PC-9 (cell line): ENCODE results near the gene MAML3. TPM values are rescaled to one million over a fixed set of nuclear protein-coding genes. Genes with fewer than 3 reads are reported as not detected.

Experiments used
- BruUV-seq: library from RNA; stranded (reverse); fragments of 400-500 nt; replicated peaks from 2 replicates; lab custom pipeline; 2021; lab: Mats Ljungman, UMichigan
- CTCF ChIA-PET: fragments of 300-600 bp; sonication (Branson Sonifier 250); formaldehyde crosslinking; loops from one replicate; lab custom pipeline; 2022; ENCODE audit warnings: antibody characterized with exemption; lab: Charles Lee
- POLR2A ChIA-PET: fragments of 300-600 bp; sonication (Branson Sonifier 250); formaldehyde crosslinking; loops from one replicate; lab custom pipeline; 2022; ENCODE audit warnings: antibody characterized with exemption; ENCODE audit not compliant: unreplicated experiment; lab: Charles Lee
- DNase-seq, 2 experiments: peaks; one replicate each; pipeline versions ENCODE4 v3.0.0 to v3.0.0-alpha.2; 2015 to 2022; ENCODE audit warnings: mixed read lengths in 1 of 2
- H2AFZ ChIP-seq: fragments of 200-600 bp; sonication (generic); 2 replicates; pipeline ENCODE4 v1.8.1; 2017; ENCODE audit warnings: antibody characterized with exemption
- H3F3A ChIP-seq: fragments of 200-600 bp; sonication (generic); 2 replicates; pipeline ENCODE4 v1.8.1; 2017; ENCODE audit warnings: antibody characterized with exemption, mild to moderate bottlenecking, low read depth; ENCODE audit not compliant: insufficient read depth
- H3K27ac ChIP-seq: fragments of 200-600 bp; sonication (generic); 2 replicates; pipeline ENCODE4 v1.6.1; 2016; ENCODE audit warnings: mixed run types
- H3K27me3 ChIP-seq: fragments of 200-600 bp; sonication (generic); 2 replicates; pipeline ENCODE4 v1.6.1; 2016; ENCODE audit warnings: low read depth, mixed run types; ENCODE audit not compliant: insufficient read depth
- H3K36me3 ChIP-seq: fragments of 200-600 bp; sonication (generic); 2 replicates; pipeline ENCODE4 v1.6.1; 2016; ENCODE audit warnings: low read depth, mixed run types
- H3K4me1 ChIP-seq: fragments of 200-600 bp; sonication (generic); replicated peaks from 2 replicates; pipeline ENCODE4 v1.6.1; 2016; ENCODE audit warnings: mixed run types; ENCODE audit not compliant: insufficient read depth
- H3K4me2 ChIP-seq: fragments of 200-600 bp; sonication (generic); 2 replicates; pipeline ENCODE4 v1.6.1; 2017; ENCODE audit warnings: mixed run types
- H3K4me3 ChIP-seq: fragments of 200-600 bp; sonication (generic); 2 replicates; pipeline ENCODE4 v1.6.1; 2016; ENCODE audit warnings: mixed run types
- H3K79me2 ChIP-seq: fragments of 200-600 bp; sonication (generic); 2 replicates; pipeline ENCODE4 v1.6.1; 2017; ENCODE audit warnings: low read depth, mixed run types
- H3K9me2 ChIP-seq: fragments of 200-600 bp; sonication (generic); 2 replicates; pipeline ENCODE4 v1.8.1; 2017; ENCODE audit warnings: mild to moderate bottlenecking; ENCODE audit not compliant: insufficient read depth
- H3K9me3 ChIP-seq: fragments of 200-600 bp; sonication (generic); 2 replicates; pipeline ENCODE4 v1.8.1; 2016; ENCODE audit warnings: low read depth; ENCODE audit not compliant: insufficient read depth
- H4K20me1 ChIP-seq: fragments of 200-600 bp; sonication (generic); 2 replicates; pipeline ENCODE4 v1.8.1; 2017; ENCODE audit not compliant: insufficient read depth
- CTCF ChIP-seq: fragments of 200-600 bp; sonication (generic); conservative IDR thresholded peaks from 2 replicates; pipeline ENCODE4 v1.6.1; 2017; ENCODE audit warnings: mixed run types, antibody characterized with exemption, mild to moderate bottlenecking, moderate library complexity
- EZH2 ChIP-seq: fragments of 200-600 bp; sonication (generic); IDR thresholded peaks from 2 replicates; pipeline ENCODE4 v1.8.0; 2017; ENCODE audit warnings: antibody characterized with exemption, low read depth
- intact Hi-C: fragments of 100-400 bp; cut with micrococcal nuclease; formaldehyde crosslinking; loops from one replicate; pipeline ENCODE4 v1.10.0; 2022; ENCODE audit not compliant: unreplicated experiment
- total RNA-seq: library from RNA; stranded (reverse); gene quantifications from 2 replicates; pipeline ENCODE4 v1.2.3, GENCODE V29; 2021

The MAML3 gene
- total RNA-seq, 1 experiment from 2014 or later, result 15.2 TPM

GRCh38 chr4:139749338-139749737, 404.6 kb downstream of the MAML3 start:
- ChIA-PET CTCF (no interaction called here), POLR2A (no interaction called here)
- Histone ChIP-seq H3F3A (no peaks in the 10 kb centered on the region), H4K20me1 (no peaks in the 10 kb centered on the region), H3K4me1 (no peaks in the 10 kb centered on the region), H3K9me3 (no peaks in the 10 kb centered on the region), H3K27me3 (no peaks in the 10 kb centered on the region), H3K79me2 (no peaks in the 10 kb centered on the region), H3K9me2 (no peaks in the 10 kb centered on the region), H3K4me3 (no peak overlapping the region), H2AFZ (no peak overlapping the region), H3K4me2 (no peak overlapping the region), H3K36me3 (no peaks in the 10 kb centered on the region), H3K27ac (no peak overlapping the region)
- BruUV-seq, result no TSS peak
- no peak for DNase-seq
- intact Hi-C loops, result no loop called here
- TF ChIP-seq CTCF (no peak), EZH2 (no peak)

DNA sequence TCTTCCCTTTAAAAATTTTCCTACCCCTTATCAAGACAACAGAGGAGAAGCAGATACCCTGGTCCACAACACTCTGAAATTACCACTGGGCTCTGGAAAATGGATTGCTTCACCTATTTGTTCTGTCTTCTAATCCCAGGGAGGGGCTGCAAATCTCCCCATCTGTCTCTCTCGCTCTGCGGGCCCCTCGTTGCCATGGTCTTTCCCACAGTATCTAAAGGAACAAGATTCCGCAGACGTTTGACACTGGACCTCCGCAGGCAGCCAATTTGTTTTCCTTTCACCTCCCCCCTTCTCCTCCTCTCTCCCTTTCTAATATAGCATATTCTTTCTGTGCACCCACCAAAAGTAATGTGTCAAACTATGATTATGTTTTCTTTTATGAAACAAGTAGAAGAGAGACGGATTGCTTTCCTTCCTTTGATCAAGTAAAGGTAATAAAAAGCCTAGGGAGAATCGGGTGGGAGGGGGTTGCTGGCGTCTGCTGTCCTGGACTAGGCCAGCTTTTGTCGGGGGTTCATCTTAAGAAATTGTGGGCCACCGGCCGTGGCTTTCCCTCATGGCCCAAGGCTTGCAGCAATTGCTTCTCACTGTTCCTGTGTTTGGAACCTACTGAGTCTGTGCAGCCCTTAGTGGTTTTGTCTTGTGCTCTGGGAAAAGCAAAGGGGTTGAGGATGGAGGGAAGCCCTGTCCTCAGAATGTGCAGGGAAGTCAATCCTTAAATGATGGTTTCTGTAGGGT, 407.4 kb downstream of the MAML3 start:
- H3K36me3 ChIP-seq, result no peaks in the 10 kb centered on the region
- no peaks in the 10 kb centered on the region for H3K27me3 ChIP-seq
- H3K27ac ChIP-seq, result no peak overlapping the region
- BruUV-seq, result no TSS peak
- TF ChIP-seq EZH2, result no peak
- no peak for TF ChIP-seq CTCF
- DNase-seq, result no peak
- no peaks in the 10 kb centered on the region for H4K20me1 ChIP-seq
- ChIA-PET CTCF (no interaction called here), POLR2A (interaction anchor here (0.7 kb wide), 1 partner anchor 1141 kb away, joined by 4 read pairs; no protein-coding TSS in a partner anchor)
- no peaks in the 10 kb centered on the region for H3F3A ChIP-seq
- H2AFZ ChIP-seq, result no peak overlapping the region
- no peaks in the 10 kb centered on the region for H3K79me2 ChIP-seq
- H3K4me3 ChIP-seq, result no peak overlapping the region
- intact Hi-C loops, result no loop called here
- no peaks in the 10 kb centered on the region for H3K9me3 ChIP-seq
- H3K4me1 ChIP-seq, result no peaks in the 10 kb centered on the region
- H3K4me2 ChIP-seq, result no peak overlapping the region
- H3K9me2 ChIP-seq, result no peaks in the 10 kb centered on the region

GRCh38 chr4:139745111-139745639, 408.8 kb downstream of the MAML3 start:
- no peak for DNase-seq
- BruUV-seq, result no TSS peak
- Histone ChIP-seq H3K79me2 (no peaks in the 10 kb centered on the region), H4K20me1 (no peaks in the 10 kb centered on the region), H3K9me3 (no peaks in the 10 kb centered on the region), H3K27ac (no peak overlapping the region), H3K27me3 (no peaks in the 10 kb centered on the region), H3K4me1 (no peaks in the 10 kb centered on the region), H3K4me3 (no peak overlapping the region), H3K9me2 (no peaks in the 10 kb centered on the region), H3F3A (no peaks in the 10 kb centered on the region), H3K4me2 (no peak overlapping the region), H2AFZ (no peak overlapping the region), H3K36me3 (no peaks in the 10 kb centered on the region)
- intact Hi-C loops, result no loop called here
- ChIA-PET POLR2A (no interaction called here), CTCF (no interaction called here)
- TF ChIP-seq EZH2 (no peak), CTCF (no peak)
